Hypothalamus (tissue), 51 donors: ENCODE data around the gene DEPP1.

ENCODE experiments used
- DNase-seq, 51 donors: peaks; one replicate each; lab custom pipeline; 2025; lab: John Stamatoyannopoulos, UW

The DEPP1 gene

DNA sequence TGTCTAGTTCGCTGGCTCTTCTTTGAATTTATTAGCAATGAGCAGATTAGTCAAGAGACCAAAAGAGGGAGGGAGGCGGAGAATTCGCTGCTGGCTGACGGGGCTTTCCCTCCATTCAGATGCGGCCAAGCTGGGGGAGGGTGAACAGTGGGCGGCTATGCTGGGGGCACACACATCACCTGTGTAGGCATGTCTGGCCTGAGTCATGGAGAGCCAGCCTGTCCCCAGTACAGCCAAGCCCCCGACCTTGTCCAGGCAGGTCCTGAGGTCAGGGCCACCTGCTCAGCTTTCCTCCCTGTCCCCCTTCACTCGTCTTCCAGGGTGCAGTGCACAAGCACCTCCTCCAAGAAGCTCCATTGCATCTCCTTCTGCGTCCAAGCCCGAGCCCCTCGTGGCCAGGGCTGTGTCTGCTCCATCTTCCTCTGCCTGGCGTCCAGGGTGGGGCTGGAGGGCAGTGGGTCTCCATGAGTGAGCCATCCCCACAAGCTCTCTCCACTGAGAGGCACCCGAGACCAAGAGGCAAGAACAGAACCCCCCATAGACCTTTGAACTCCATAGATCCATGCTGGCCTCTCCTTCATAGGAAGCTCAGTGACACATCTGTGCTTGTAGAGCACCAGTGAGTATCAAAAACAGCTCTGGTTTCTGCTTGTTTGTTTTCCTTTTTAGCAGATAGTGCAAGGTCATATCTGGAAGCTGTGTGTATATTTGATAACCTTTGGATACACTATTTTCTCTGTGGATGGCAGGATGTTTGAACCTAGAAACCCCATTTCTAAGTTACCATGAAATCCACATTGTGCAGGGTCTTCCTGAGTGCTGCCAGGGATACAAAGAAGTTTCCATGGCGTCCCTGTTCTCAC is 1.9 kb upstream of the DEPP1 start:
- no peak for DNase-seq

GRCh38 chr10:44979281-44980191 is 927 bp upstream of the DEPP1 start:
- DNase-seq: no peak

- no peak for DNase-seq
Observed at GRCh38 chr10:44978213-44978569, 418 bp downstream of the DEPP1 start.

GRCh38 chr10:44977287-44978212 is 1.1 kb downstream of the DEPP1 start:
- DNase-seq: peak in 1 of 51 donors; percentile 48

GRCh38 chr10:44976352-44977198 is 2.0 kb downstream of the DEPP1 start:
- no peak for DNase-seq

DNA sequence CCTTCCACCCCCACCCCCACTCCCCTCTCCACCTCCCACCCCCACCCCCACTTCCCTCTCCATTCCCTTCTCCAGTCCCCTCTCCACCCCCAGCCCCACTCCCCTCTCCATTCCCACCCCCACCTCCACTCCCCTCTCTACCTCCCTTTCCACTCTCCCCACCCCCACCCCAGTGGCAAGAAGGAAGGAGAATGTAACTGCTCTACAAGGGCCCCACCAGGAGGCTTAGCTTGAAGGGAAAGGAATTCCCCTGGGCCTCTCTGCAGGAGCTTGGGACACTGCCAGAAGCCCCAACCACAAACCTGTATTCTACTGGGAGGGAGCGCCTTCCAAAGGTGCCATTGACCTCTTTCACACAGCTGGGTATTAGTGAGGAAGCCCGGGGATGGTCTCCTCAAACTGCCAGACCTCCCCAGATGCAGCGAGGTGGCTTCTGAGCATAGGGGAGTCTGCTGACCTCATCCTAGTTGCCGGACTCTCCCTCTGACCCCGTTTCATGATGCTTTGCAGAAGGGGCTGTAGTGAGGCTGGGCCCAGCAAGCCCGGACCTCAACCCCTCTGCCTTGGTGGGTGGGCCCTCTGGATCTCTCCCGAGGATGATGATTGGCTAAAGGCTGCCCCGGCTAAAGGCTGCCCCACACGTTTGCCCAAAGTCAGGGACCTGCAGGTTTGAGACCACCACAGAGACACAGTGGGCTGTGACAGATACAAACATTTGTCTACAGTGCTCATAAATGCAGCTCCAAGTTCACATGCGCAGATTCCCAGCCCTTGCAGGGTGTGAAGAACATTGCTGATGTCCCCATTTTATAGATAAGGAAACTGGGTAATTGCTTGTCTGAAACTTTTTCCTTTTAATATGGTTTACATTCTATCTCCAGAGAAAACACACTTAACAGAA is 2.9 kb downstream of the DEPP1 start:
- peak in 1 of 51 donors; percentile 59 for DNase-seq

DNA sequence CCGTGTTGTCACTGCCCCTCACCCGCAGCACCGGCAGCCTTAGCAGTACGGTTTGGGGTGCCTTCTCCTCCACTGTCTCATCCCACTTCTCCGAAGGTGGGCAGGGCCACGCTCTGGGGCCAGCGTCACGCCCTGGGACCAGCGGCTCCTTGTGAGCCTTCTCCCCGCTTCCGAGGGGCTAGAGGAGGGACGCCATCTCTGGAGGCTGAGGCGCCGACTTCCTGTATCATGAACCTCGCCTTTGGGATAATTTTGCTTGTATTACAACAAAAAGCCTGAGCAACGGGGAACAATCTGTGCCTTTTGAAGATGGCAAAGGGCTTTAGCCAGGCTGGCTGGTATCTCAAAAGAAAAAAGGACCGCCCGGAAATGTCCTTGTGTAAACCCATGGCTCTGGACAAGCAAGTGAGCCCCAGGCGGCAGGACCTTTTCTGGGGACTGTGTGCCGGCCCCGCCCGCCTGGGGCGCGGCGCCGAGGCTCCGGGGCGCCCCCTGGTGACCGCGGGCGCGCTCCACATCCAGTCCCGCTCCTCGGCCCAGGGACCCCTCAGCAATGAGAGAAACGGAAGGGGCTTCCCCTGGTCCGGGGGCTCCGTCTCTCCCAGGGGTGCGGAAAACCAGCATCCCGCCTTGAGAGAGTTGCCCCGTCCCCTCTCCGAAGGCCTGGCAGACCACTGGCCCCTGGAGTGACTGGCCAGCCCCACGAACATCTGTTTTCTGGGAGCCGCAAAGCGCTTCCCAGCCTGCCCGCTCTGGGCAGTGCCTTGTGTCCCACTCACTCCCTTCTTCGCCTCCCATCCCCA is 3.8 kb downstream of the DEPP1 start:
- peak in 44 of 51 donors; percentile 23 to 86 (median 58) for DNase-seq

DNA sequence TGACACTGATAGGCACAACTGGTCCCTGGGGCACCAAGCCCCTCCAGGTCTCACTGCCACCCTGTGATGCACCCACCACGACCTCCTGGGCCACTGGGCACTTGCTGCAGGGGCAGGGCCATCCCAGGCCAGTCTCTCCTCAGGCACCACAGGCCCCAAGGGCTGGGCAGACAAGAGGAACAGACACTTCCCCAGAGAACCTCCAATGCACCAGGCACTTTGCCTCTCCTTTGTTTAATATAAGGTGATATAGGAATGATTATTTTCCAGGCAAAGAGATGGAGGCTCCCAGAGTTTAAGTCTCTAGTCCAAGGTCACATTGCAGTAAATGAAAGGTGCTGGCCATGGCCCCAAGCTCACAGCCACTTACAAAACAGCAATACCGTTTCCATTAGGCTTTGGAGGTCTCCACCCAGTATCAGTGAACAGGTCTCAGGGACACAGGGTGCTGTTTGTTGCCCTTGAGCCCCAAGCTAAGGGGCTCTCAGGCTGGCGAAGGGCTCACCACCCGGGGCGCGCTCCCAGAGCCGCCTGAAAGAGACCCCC is 4.5 kb downstream of the DEPP1 start:
- DNase-seq: peak in 1 of 51 donors; percentile 28

DNA sequence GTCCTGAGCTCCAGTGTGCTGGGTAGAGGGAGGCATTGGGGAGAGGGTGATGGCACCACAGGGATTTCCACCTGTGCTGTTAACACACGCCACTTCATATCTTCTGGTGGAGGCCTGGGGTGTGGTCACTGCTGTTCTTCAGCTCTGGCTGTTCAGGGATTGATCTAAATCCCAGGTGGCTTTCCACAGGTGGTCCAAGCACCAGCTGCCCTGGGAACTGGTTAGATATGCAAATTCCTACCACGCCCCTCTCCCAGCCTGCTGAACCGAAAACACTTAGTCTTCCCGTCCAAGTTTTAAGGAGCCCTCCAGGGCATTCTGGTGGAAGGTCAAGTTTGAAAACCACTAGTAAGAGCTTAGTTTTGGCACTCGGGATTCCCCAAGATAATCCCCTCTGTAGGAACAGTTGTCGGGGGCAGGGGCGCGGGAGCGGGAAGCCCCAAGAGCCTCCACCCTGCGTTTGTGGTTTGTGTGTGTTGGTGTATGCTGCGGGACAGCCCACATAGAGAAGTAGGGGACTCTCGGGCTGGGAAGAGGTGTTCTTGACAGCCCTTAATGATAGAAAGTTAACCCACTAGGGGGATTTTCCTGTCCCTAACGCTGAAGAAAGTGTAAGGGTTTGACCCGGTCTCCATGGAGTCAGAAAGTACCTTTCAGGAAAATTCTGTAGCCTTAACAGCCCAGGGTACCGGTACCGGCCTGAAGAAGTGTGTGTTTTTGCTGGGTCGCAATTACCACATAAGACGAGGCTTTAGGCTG is 5.1 kb downstream of the DEPP1 start:
- no peak for DNase-seq

DNA sequence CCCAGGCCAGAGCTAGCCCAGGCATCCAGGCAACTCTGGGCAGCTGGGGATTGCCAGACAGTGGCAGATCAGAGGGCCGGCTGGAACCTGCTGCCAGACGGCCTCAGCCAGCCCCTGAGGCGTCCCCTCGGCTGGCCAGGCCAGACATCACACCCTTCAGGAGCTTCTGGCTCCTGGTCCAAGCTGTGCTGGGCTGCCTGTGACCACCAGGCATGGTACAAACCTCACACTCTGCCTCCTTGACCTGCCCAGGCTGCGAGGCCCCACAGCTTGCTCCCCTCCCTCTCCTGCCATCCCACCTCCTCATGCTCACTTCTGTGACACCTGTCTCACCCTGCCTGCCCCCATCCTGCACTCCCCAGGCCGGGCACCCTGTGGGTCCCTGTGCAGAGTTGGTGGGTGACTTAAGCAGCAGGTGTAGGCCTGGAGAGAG is 5.7 kb downstream of the DEPP1 start:
- DNase-seq: no peak

DNA sequence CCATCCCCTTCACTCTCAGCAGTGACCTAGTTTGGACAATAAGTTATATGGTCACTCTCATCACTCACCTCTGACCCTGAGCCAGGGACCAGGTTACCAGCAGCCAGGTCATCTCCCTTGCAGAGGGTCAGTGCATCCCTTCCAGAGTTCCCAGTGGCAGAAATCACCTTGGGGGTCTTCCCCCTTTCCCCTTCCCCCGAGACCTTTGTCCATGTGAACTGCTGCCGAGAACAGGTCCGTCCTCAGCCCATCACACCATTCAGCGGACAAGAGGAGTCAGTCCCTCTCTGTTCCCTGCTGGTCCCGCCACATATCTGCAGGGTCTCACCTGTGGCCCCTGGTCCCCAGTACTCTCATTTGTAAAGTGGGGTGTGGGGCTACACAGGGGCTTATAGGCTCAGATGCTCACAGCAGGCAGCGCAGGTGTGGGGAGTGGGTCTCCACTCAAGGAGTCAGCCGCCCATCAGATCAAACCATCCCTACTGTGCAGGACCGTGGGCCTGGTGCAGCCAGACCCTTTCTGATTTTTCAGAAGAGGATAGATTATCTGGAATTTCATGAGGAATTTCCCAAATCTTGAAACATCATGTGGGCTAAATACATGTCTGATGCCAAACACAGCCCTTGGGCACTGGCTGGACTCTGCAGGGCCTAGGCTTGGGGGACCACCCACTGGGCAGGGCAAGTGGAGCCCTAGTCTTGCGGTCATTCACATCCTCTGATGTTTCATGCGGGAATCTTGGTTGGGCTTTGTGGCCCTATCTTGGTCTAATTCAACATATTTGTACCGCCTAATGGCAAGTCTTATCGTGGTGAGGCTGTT is 6.5 kb downstream of the DEPP1 start:
- no peak for DNase-seq

DNA sequence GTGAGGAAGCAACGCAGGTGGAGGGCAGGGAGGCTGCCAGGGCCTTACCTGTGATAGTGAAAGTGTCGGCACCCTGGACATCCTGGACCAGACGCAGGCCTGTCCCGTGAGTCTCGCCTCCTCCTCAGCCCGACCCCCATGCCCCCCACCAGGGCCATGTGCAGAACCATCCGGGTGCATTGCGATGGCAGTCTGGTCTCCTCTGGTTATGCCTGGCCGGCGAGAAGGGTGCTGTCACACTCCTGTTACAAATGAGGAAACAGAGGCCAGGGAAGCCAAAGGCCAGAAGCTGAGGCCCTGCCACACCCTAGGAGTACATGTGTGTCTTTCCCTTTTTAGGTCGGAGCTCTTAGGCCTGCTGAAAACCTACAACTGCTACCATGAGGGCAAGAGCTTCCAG is 7.2 kb downstream of the DEPP1 start:
- DNase-seq: no peak

GRCh38 chr10:44970812-44971395 is 7.7 kb downstream of the DEPP1 start:
- no peak for DNase-seq

- DNase-seq: peak in 6 of 51 donors; percentile 37 to 72 (median 52)
Observed at GRCh38 chr10:44969854-44970253, 8.8 kb downstream of the DEPP1 start.
